Measurements from ENCODE around the gene NXT2.
"Not testable (repeated sequence)": the region's sequence is repeated elsewhere in the genome, so short reads cannot be mapped to it uniquely, and the experiment has no call there.

Gene NXT2

GRCh38 chrX:109536439-109537323, at the start of gene NXT2:
NXT2 (plus strand) TSS chrX:109536844; CDS start chrX:109537007, 163 bp downstream.
- peak; percentile 94 for DNase-seq

- DNase-seq = no peak
Observed at GRCh38 chrX:109487640-109488039, 49.0 kb upstream of the NXT2 start.

GRCh38 chrX:109489174-109489573, 47.5 kb upstream of the NXT2 start:
- no peak for DNase-seq

- DNase-seq = no peak
Observed at GRCh38 chrX:109498434-109498833, 38.2 kb upstream of the NXT2 start.

- DNase-seq = no peak
Observed at GRCh38 chrX:109501176-109501575, 35.5 kb upstream of the NXT2 start.

GRCh38 chrX:109508915-109509314, 27.7 kb upstream of the NXT2 start:
- DNase-seq = no peak

- DNase-seq = no peak
Observed at GRCh38 chrX:109511113-109511512, 25.5 kb upstream of the NXT2 start.

GRCh38 chrX:109519001-109519400, 17.6 kb upstream of the NXT2 start:
- no peak for DNase-seq

- DNase-seq = no peak
Observed at GRCh38 chrX:109533005-109533404, 3.6 kb upstream of the NXT2 start.

- no peak for DNase-seq
Observed at GRCh38 chrX:109533631-109534030, 3.0 kb upstream of the NXT2 start.

- no peak for DNase-seq
Observed at GRCh38 chrX:109534933-109535332, 1.7 kb upstream of the NXT2 start.

- DNase-seq = no peak
Observed at GRCh38 chrX:109535578-109535977, 1.1 kb upstream of the NXT2 start.

GRCh38 chrX:109537324-109537665, 651 bp downstream of the NXT2 start:
- DNase-seq = no peak

GRCh38 chrX:109539007-109539406, 2.4 kb downstream of the NXT2 start:
- DNase-seq = not testable (repeated sequence)

- DNase-seq = no peak
Observed at GRCh38 chrX:109553862-109554261, 17.2 kb downstream of the NXT2 start.

GRCh38 chrX:109576083-109576482, 39.4 kb downstream of the NXT2 start:
- not testable (repeated sequence) for DNase-seq

- no peak for DNase-seq
Observed at GRCh38 chrX:109577055-109577454, 40.4 kb downstream of the NXT2 start.

- DNase-seq = no peak
Observed at GRCh38 chrX:109578916-109579315, 42.3 kb downstream of the NXT2 start.

- no peak for DNase-seq
Observed at GRCh38 chrX:109585488-109585887, 48.8 kb downstream of the NXT2 start.

- DNase-seq = peak; percentile 57
Observed at GRCh38 chrX:109590176-109590575, 53.5 kb downstream of the NXT2 start.

Measured in islet precursor cell (in vitro differentiated cells).